ENCODE data around the gene SLC9A5.

- TF ChIP-seq CTCF (IDR thresholded peaks at IDR 0.05; ENCODE audit: low read depth, low read length, missing input control) (no peak), MAX (IDR thresholded peaks at IDR 0.05) (no peak), JUND (IDR thresholded peaks at IDR 0.05) (no peak), ZBTB33 (IDR thresholded peaks at IDR 0.05) (no peak), TAF1 (conservative IDR thresholded peaks at IDR 0.05) (no peak), RAD21 (IDR thresholded peaks at IDR 0.05) (no peak)
Measured at GRCh38 chr16:67311607-67312488, 63.1 kb downstream of the SLC9A5 start.
